Measurements from ENCODE around the gene CENPP.

DNA sequence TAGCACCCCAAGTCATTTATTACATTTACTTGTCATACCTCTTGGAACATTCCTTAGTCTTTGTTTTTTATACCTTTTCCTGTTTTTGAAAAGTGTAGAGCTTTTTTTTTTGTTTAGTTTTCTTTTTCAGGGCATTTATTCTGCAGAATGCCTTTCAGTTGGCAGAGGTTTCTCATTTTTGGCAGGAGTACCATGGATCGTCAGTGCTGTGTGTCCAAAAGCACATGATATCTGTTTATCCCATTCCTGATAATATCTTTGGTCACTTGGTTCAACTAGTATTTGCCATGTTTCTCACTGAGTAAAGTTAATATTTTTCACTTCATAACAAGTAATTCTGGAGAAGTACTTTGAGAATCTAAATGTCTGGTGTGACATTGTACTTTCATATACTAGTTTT is 67.9 kb downstream of the CENPP start:
- TF ChIP-seq, protein P1, sequence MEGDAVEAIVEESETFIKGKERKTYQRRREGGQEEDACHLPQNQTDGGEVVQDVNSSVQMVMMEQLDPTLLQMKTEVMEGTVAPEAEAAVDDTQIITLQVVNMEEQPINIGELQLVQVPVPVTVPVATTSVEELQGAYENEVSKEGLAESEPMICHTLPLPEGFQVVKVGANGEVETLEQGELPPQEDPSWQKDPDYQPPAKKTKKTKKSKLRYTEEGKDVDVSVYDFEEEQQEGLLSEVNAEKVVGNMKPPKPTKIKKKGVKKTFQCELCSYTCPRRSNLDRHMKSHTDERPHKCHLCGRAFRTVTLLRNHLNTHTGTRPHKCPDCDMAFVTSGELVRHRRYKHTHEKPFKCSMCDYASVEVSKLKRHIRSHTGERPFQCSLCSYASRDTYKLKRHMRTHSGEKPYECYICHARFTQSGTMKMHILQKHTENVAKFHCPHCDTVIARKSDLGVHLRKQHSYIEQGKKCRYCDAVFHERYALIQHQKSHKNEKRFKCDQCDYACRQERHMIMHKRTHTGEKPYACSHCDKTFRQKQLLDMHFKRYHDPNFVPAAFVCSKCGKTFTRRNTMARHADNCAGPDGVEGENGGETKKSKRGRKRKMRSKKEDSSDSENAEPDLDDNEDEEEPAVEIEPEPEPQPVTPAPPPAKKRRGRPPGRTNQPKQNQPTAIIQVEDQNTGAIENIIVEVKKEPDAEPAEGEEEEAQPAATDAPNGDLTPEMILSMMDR (conservative IDR thresholded peaks at IDR 0.05; ENCODE audit: low read depth, low read length): no peak
- no peak for TF ChIP-seq EZH2 (IDR thresholded peaks at IDR 0.05; ENCODE audit: low read length, unreplicated experiment)

All from PC-3 (cell line).